GM18526 (cell line): ENCODE results near the gene FAM174B.

ENCODE experiments used
- POLR2A ChIP-seq: IDR thresholded peaks from 3 replicates; pipeline ENCODE4 v1.6.1; 2011; ENCODE audit not compliant: insufficient read length; ENCODE audit errors: extremely low read depth

The FAM174B gene

GRCh38 chr15:92606126-92606835 is 49.3 kb downstream of the FAM174B start:
- no peak for TF ChIP-seq POLR2A

- no peak for TF ChIP-seq POLR2A
Observed at GRCh38 chr15:92605225-92605944, 50.2 kb downstream of the FAM174B start.

GRCh38 chr15:92603743-92604470 is 51.7 kb downstream of the FAM174B start:
- TF ChIP-seq POLR2A = no peak

GRCh38 chr15:92603278-92603677 is 52.3 kb downstream of the FAM174B start:
- TF ChIP-seq POLR2A = no peak

- no peak for TF ChIP-seq POLR2A
Observed at GRCh38 chr15:92602267-92602593, 53.3 kb downstream of the FAM174B start.

- TF ChIP-seq POLR2A = no peak
Observed at GRCh38 chr15:92601592-92602266, 53.8 kb downstream of the FAM174B start.

GRCh38 chr15:92600856-92601255 is 54.7 kb downstream of the FAM174B start:
- TF ChIP-seq POLR2A = no peak

- no peak for TF ChIP-seq POLR2A
Observed at GRCh38 chr15:92599394-92599970, 56.1 kb downstream of the FAM174B start.

GRCh38 chr15:92597548-92597947 is 58.0 kb downstream of the FAM174B start:
- TF ChIP-seq POLR2A = no peak

GRCh38 chr15:92596623-92597022 is 59.0 kb downstream of the FAM174B start:
- TF ChIP-seq POLR2A = no peak

GRCh38 chr15:92595506-92596381 is 59.8 kb downstream of the FAM174B start:
- no peak for TF ChIP-seq POLR2A

GRCh38 chr15:92591275-92591674 is 64.3 kb downstream of the FAM174B start:
- TF ChIP-seq POLR2A = no peak

GRCh38 chr15:92586966-92587365 is 68.6 kb downstream of the FAM174B start:
- no peak for TF ChIP-seq POLR2A

- no peak for TF ChIP-seq POLR2A
Observed at GRCh38 chr15:92586383-92586942, 69.1 kb downstream of the FAM174B start.

- no peak for TF ChIP-seq POLR2A
Observed at GRCh38 chr15:92584105-92584504, 71.5 kb downstream of the FAM174B start.
